Thymus (tissue), 11 donors: Measurements from ENCODE around the gene NPHP3. TPM values are rescaled to one million over a fixed set of nuclear protein-coding genes. Genes with fewer than 3 reads are reported as not detected.

ENCODE experiments used
- DNase-seq, 9 donors: peaks; one replicate each; pipeline ENCODE4 v3.0.0-alpha.2; 2013; ENCODE audit warnings: low spot score in 9 of 9, low read depth in 6 of 9, missing footprints in 1 of 9
- H3K27ac ChIP-seq, 2 donors: one replicate each; pipeline ENCODE4 v1.5.1; 2013; ENCODE audit warnings: control low read depth in 1 of 2, low read depth in 1 of 2, low read length in 1 of 2, mild to moderate bottlenecking in 1 of 2, moderate library complexity in 1 of 2
- H3K27me3 ChIP-seq, 2 donors: one replicate each; pipeline ENCODE4 v1.5.1; 2013; ENCODE audit warnings: low read length in 1 of 2; ENCODE audit not compliant: control insufficient read depth in 2 of 2, insufficient read depth in 1 of 2
- H3K36me3 ChIP-seq, 2 donors: one replicate each; pipeline ENCODE4 v1.5.1; 2013; ENCODE audit warnings: low read length in 1 of 2, mild to moderate bottlenecking in 1 of 2, moderate library complexity in 1 of 2; ENCODE audit not compliant: control insufficient read depth in 2 of 2, insufficient read depth in 2 of 2
- H3K4me1 ChIP-seq, 2 donors: one replicate each; pipeline ENCODE4 v1.5.1; 2013; ENCODE audit warnings: low read length in 2 of 2; ENCODE audit not compliant: control insufficient read depth in 2 of 2, insufficient read depth in 2 of 2
- H3K4me3 ChIP-seq, 2 donors: one replicate each; pipeline ENCODE4 v1.5.1; 2013; ENCODE audit warnings: low read length in 2 of 2, control low read depth in 1 of 2, mild to moderate bottlenecking in 1 of 2
- H3K9me3 ChIP-seq, 2 donors: one replicate each; pipeline ENCODE4 v1.5.1; 2013; ENCODE audit warnings: low read length in 1 of 2, mild to moderate bottlenecking in 1 of 2; ENCODE audit not compliant: control insufficient read depth in 2 of 2, insufficient read depth in 1 of 2
- whole genome bisulfite sequencing: extraction: QIAGEN DNeasy Blood & Tissue Kit; methylation state at CpG from one replicate; pipeline ENCODE4 v1.1.7; 2013; 5-methylcytosine and 5-hydroxymethylcytosine counted together
- polyA plus RNA-seq: library from polyadenylated mRNA; stranded (reverse); fragments of 200-250 nt; gene quantifications from one replicate; pipeline ENCODE4 v1.2.3, GENCODE V29; 2013
- total RNA-seq: library from RNA; stranded (reverse); fragments of 120-200 nt; gene quantifications from one replicate; pipeline ENCODE4 v1.2.4, GENCODE V29; 2013
- donor health status: healthy.

NPHP3 gene
- total and polyA plus RNA-seq, 2 donors, result 8.3 to 13.0 TPM

DNA sequence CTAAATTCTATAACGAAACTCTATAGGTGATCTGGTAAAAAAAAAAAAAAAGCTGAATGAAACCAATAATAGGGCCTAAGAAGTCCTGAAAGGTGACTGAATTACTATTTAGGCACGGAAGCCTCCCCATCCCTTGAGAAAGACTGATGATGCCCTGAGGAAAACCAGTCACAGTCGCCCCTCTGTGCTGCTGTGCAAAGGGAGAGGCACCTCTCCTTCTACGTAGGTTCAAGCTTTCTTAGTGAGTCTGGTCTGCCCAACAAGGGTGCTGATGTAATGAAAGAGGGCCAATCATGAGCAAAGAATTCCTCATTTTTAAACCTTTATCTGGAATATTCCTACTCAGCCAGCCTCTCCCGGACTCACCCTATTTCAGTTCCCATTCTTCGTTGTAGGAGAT lies 11.9 kb downstream of the NPHP3 start:
- peaks cover 13 to 18% of the 10 kb centered on the region in 2 donors for H3K36me3 ChIP-seq
- no peak overlapping the region for H3K27ac ChIP-seq
- H3K27me3 ChIP-seq, result no peaks in the 10 kb centered on the region
- no peaks in the 10 kb centered on the region for H3K4me1 ChIP-seq
- no peaks in the 10 kb centered on the region for H3K9me3 ChIP-seq
- no peak for DNase-seq
- 99% methylated on average over 6 of the region's 6 CpGs for WGBS
- H3K4me3 ChIP-seq, result no peak overlapping the region

DNA sequence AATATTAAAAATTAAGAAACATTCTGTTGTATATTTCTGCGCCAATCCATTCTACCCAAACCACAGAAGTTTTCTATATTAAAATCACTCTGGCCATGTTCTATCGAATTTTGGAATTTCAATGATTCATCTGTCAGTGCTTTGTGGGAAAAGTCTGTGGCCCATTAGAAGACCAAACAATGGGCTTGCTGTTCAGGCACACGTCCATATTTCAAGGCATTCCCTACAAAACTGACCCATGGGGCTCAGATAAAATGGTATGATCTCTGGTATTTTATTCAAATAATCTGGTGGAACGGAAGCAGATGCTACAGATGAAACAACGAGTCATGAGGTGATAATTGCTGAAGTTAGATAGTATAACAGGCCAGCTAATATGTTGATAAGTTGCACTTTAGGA lies 12.4 kb downstream of the NPHP3 start:
- Histone ChIP-seq H3K27ac (no peak overlapping the region), H3K4me1 (no peaks in the 10 kb centered on the region), H3K4me3 (no peak overlapping the region), H3K27me3 (no peaks in the 10 kb centered on the region), H3K36me3 (peaks cover 13 to 18% of the 10 kb centered on the region in 2 donors), H3K9me3 (no peaks in the 10 kb centered on the region)
- no peak for DNase-seq
- 95% methylated on average over 5 of the region's 5 CpGs for WGBS

DNA sequence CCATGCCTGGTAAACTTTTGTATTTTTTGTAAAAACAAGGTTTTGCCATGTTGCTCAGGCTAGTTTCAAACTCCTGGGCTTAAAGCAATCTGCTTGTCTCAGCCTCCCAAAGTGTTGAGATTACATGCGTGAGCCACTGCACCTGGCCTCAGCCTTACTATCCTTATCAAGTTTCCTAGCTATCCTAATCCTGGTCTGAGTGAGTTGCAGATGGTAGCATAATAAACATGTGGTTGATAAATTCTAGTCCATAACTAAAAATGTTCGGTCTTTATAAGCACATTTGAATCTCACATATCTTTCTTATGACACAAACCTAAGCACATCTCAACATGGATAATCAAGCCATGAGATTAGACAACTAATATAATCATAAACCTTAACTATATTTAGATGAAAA lies 18.5 kb downstream of the NPHP3 start:
- Histone ChIP-seq H3K4me3 (no peak overlapping the region), H3K27ac (no peak overlapping the region), H3K4me1 (no peaks in the 10 kb centered on the region), H3K27me3 (no peaks in the 10 kb centered on the region), H3K36me3 (peaks cover 0 to 37% of the 10 kb centered on the region in 2 donors), H3K9me3 (no peaks in the 10 kb centered on the region)
- over 99% methylated on average over 2 of the region's 2 CpGs for WGBS
- no peak for DNase-seq

DNA sequence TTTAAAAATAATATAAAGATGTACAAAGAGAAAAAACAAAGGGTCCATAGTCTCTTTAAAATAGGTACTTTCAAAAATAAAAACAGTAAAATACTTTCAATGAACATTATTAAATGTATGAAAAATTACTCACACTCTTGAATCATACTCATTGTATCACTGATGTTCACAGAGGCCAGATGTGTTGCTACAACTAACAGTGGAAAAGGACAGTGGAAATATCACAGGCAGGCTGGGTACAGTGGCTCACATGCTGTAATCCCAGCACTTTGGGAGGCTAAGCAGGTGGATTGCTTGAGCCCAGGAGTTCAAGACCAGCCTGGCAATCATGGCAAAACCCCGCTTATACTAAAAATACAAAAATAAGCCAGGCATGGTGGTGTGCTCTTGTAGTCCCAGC lies 26.8 kb downstream of the NPHP3 start:
- Histone ChIP-seq H3K27ac (no peak overlapping the region), H3K27me3 (no peaks in the 10 kb centered on the region), H3K9me3 (no peaks in the 10 kb centered on the region), H3K36me3 (peaks cover 8 to 26% of the 10 kb centered on the region in 2 donors), H3K4me3 (no peak overlapping the region), H3K4me1 (no peaks in the 10 kb centered on the region)
- WGBS, result 98% methylated on average over 1 of the region's 1 CpG
- no peak for DNase-seq

DNA sequence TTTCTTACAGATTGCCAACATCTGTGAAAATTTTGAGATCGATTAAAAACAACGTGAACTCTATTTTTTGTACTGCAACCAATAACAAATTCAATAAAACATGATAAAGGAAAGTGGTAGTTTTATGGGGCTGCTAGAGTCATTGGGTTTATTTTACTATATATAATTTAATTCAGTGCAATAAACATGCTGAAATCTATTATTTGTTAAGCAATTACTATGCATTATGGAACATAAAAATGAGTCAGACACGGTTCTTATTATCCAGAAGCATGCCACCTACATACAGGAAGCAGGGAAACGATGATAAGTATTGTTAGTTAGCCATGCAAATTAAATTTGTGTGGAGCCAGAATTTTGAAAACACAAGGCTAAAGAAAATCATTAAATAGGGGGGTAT lies 27.2 kb downstream of the NPHP3 start:
- H3K36me3 ChIP-seq, result peaks cover 8 to 25% of the 10 kb centered on the region in 2 donors
- WGBS, result 99% methylated on average over 4 of the region's 4 CpGs
- DNase-seq, result no peak

DNA sequence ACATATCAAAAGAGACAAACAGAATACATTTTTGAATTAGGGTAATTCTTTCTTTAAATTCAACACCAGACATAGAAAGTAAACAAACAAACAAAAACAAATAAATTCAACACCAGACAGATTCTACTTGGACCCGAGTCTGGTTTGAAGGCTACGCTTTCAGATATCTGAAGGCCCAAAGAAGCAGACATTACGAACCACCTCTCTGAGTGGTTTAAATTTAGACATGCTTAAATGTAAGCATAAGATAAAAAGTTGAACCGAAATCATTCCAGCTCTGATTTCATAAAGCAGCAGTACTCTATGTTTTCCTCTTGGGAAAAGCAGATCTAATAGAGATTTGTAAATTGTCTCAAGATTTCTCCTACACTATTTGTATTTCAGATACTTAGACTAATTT lies 32.2 kb downstream of the NPHP3 start:
- Histone ChIP-seq H3K27ac (no peak overlapping the region), H3K4me1 (no peaks in the 10 kb centered on the region), H3K27me3 (no peaks in the 10 kb centered on the region), H3K36me3 (peaks cover 6 to 20% of the 10 kb centered on the region in 2 donors), H3K9me3 (no peaks in the 10 kb centered on the region), H3K4me3 (no peak overlapping the region)
- no peak for DNase-seq
- WGBS, result 98% methylated on average over 4 of the region's 4 CpGs

More for the DNA sequence above, 27.2 kb downstream of the NPHP3 start:
- Histone ChIP-seq H3K4me3 (no peak overlapping the region), H3K27ac (no peak overlapping the region), H3K9me3 (no peaks in the 10 kb centered on the region), H3K27me3 (no peaks in the 10 kb centered on the region), H3K4me1 (no peaks in the 10 kb centered on the region)

DNA sequence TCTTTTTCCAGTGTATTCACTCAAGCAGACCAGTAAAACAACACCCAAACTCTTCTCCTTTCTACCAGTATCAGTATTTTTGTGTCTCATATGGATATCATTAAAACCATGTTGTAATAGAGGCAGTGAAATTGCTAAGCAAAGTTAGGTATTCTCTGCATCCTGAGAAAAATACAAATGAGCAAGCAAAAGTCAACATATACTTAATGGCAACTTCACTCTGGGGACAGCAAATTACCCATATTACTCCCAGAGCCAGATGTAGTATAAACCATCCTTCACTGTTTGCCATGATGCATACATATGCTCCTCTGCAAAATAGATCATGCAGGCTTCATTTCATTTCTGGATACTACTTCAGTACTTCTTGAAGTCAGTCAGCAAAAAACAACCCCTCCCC lies 40.0 kb downstream of the NPHP3 start:
- H3K36me3 ChIP-seq, result peaks cover 9 to 24% of the 10 kb centered on the region in 2 donors
- H3K27me3 ChIP-seq, result no peaks in the 10 kb centered on the region
- DNase-seq, result no peak
- H3K9me3 ChIP-seq, result no peaks in the 10 kb centered on the region
- H3K4me3 ChIP-seq, result no peak overlapping the region
- no peak overlapping the region for H3K27ac ChIP-seq
- no peaks in the 10 kb centered on the region for H3K4me1 ChIP-seq

DNA sequence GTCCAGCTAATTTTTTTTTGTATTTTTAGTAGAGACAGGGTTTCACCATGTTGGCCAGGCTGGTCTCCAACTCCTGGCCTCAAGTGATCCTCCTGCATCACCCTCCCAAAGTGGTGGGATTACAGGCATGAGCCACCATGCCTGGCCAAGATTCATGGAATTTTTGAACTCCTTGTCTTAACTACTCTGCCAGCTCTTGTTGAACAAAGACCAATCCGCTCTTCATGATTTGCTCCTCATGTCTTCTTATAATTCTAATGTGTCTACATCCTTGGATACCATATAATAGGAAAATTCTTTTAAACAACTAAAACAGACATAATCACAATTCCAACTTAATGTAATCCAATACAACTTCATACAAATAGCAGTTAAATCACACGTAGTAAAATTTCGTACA lies 40.8 kb downstream of the NPHP3 start:
- H3K4me3 ChIP-seq, result no peak overlapping the region
- 97% methylated on average over 3 of the region's 3 CpGs for WGBS
- DNase-seq, result no peak
- H3K9me3 ChIP-seq, result no peaks in the 10 kb centered on the region
- no peaks in the 10 kb centered on the region for H3K4me1 ChIP-seq
- H3K36me3 ChIP-seq, result peaks cover 9 to 24% of the 10 kb centered on the region in 2 donors
- no peak overlapping the region for H3K27ac ChIP-seq
- no peaks in the 10 kb centered on the region for H3K27me3 ChIP-seq

DNA sequence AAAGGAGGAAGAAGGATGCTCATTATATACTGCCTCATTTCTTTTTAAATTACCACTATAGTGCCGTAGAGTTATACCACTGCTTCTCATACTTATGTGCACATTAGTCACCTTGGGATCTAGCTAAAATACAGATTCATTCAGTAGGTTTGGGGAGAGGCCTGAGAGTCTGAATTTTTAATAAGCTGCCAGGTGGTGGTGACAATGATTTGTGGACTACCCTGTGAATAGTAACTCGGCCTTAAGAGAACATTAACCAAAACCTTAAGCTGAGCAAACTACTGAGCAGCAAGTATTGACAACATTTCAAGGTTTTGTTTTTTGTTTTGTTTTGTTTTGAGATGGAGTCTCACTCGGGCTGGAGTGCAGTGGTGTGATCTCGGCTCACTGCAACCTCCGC lies 42.3 kb downstream of the NPHP3 start:
- no peak overlapping the region for H3K27ac ChIP-seq
- no peaks in the 10 kb centered on the region for H3K9me3 ChIP-seq
- H3K4me3 ChIP-seq, result no peak overlapping the region
- H3K36me3 ChIP-seq, result peaks cover 9 to 22% of the 10 kb centered on the region in 2 donors
- no peaks in the 10 kb centered on the region for H3K4me1 ChIP-seq
- 97% methylated on average over 5 of the region's 5 CpGs for WGBS
- no peaks in the 10 kb centered on the region for H3K27me3 ChIP-seq
- no peak for DNase-seq

DNA sequence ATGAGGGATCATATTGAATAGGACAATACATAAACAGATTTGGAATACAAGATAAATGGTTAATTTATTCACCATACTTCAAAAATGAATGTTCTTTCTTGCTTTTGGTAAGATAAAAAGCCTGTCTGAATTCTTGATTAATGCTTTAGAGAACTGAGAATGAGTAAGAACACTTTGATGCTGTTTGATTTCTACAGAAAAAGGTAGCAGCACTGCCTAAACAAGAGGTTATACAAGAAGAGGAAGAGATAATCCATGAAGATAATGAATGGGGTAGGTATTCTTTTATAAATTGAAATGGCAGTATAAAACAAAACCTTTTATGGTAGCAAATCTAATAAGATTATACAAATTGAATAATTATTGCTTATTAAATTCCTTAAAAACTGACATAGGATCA lies 46.8 kb downstream of the NPHP3 start:
- H3K36me3 ChIP-seq, result peaks cover 6 to 20% of the 10 kb centered on the region in 2 donors
- H3K27me3 ChIP-seq, result no peaks in the 10 kb centered on the region
- no peak overlapping the region for H3K4me3 ChIP-seq
- no peaks in the 10 kb centered on the region for H3K4me1 ChIP-seq
- H3K27ac ChIP-seq, result no peak overlapping the region
- DNase-seq, result no peak
- H3K9me3 ChIP-seq, result no peaks in the 10 kb centered on the region
